Transverse colon (tissue), 4 donors: ENCODE data around the gene TCF3. TPM values are rescaled to one million over a fixed set of nuclear protein-coding genes. Genes with fewer than 3 reads are reported as not detected.
A peak's percentile ranks its signal among the peaks of the same experiment; 100 is the strongest.

Source experiments
- DNase-seq: peaks from one replicate; pipeline ENCODE4 v3.0.0-alpha.2; 2019
- H3K27ac ChIP-seq, 4 donors: fragments of 200-600 bp; sonication (generic); 2 replicates each; pipeline ENCODE4 v1.5.1; 2016 to 2018; ENCODE audit warnings: inconsistent platforms in 4 of 4
- H3K27me3 ChIP-seq: fragments of 200-600 bp; sonication (generic); 2 replicates; pipeline ENCODE4 v1.5.1; 2017; ENCODE audit warnings: inconsistent platforms
- H3K36me3 ChIP-seq, 4 donors: fragments of 200-600 bp; sonication (generic); 2 replicates each; pipeline ENCODE4 v1.5.1; 2017 to 2019; ENCODE audit warnings: inconsistent platforms in 4 of 4
- H3K4me1 ChIP-seq, 4 donors: fragments of 200-600 bp; sonication (generic); 2 replicates each; pipeline ENCODE4 v1.5.1; 2017 to 2020; ENCODE audit warnings: inconsistent platforms in 4 of 4
- H3K4me3 ChIP-seq, 4 donors: fragments of 200-600 bp; sonication (generic); 1 replicate in 1 of 4; 2 replicates in 3 of 4; pipeline versions ENCODE4 v1.5.1 to v1.6.1; 2017 to 2019; ENCODE audit warnings: inconsistent platforms in 4 of 4
- H3K9me3 ChIP-seq, 2 donors: fragments of 200-600 bp; sonication (generic); 2 replicates each; pipeline ENCODE4 v1.5.1; 2017 to 2019; ENCODE audit warnings: inconsistent platforms in 2 of 2
- EP300 ChIP-seq: sonication (generic); formaldehyde crosslinking; IDR thresholded peaks from one replicate; pipeline ENCODE4 v1.6.1; 2017; ENCODE audit warnings: antibody characterized with exemption, low read depth
- POLR2A ChIP-seq: fragments of 450-650 bp; IDR thresholded peaks from one replicate; pipeline ENCODE4 v1.6.1; 2016; ENCODE audit warnings: antibody characterized with exemption, mild to moderate bottlenecking, moderate library complexity
- POLR2AphosphoS5 ChIP-seq, 3 donors: sonication (generic); formaldehyde crosslinking; IDR thresholded peaks; one replicate each; pipeline ENCODE4 v1.6.1; 2016; ENCODE audit warnings: antibody characterized with exemption in 3 of 3
- WGBS, 2 donors: methylation state at CpG; one replicate each; pipeline ENCODE4 v1.1.5; 2018; ENCODE audit warnings: low coverage in 1 of 2; 5-methylcytosine and 5-hydroxymethylcytosine counted together
- in situ Hi-C, 4 donors: fragments of 200-750 bp; cut with MboI; loops; one replicate each; pipeline versions ENCODE4 v1.15.0 to v1.15.1; 2017; ENCODE audit warnings: low sequenced_read_pairs in 3 of 4, low pct_ligation_motif_present in 1 of 4, low pct_unique_long_range_greater_than_20kb in 1 of 4
- intact Hi-C: fragments of 100-400 bp; cut with DNase I; formaldehyde crosslinking; loops from one replicate; pipeline ENCODE4 v1.15.1; 2023; ENCODE audit warnings: low total_unique reads
- total RNA-seq, 4 donors: library from RNA; depleted of rRNA; stranded (reverse); fragments of >200 nt; gene quantifications; one replicate each; pipeline ENCODE4 v1.1.0, GENCODE V29; 2016
- TF ChIP-seq, protein P1 (sequence below), 5 experiments: fragments of 200-600 bp in 3 of 5; fragments of 450-650 bp in 2 of 5; sonication (generic) in 3 of 5; IDR thresholded peaks; 1 replicate in 2 of 5; 2 replicates in 3 of 5; pipeline ENCODE4 v1.5.1; 2016 to 2017; ENCODE audit warnings: antibody characterized with exemption in 5 of 5, inconsistent platforms in 3 of 5, mild to moderate bottlenecking in 2 of 5, moderate library complexity in 1 of 5

Gene TCF3
- total RNA-seq, 4 donors from 2014 or later: 55.9 to 160 (median 79.7) TPM

DNA sequence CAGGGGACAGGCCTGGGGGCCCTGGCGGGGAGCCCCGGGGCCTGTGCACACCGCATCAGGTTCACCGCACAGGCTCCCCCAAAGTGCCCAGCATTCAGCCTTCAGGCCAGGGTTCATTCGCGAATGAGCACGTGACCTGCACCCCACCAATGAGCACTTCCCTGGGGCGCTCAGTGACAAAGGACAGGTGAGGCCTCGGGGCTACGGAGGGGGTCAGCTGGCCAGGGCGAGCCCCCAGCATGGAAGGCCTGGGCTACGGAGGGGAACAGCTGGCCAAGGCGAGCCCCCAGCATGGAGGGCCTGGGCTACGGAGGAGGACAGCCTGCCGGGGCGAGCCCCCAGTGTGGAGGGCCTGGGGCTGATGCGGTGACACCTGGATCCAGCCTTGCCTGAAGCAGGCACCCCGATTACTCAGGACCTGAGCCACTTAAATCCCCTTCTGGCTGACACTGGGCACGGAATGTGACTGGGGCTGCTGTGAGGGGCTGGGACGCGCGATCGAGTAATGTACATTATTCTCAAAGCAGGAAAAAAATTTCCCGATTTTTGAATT, 23.1 kb downstream of the TCF3 start:
- WGBS, 2 donors: 94 to 100% methylated on average over 4 to 24 of the region's 24 CpGs
- Histone ChIP-seq H3K27ac (no peak overlapping the region), H3K4me1 (peaks cover 0 to 19% (median 17%) of the 10 kb centered on the region in 4 donors), H3K9me3 (no peaks in the 10 kb centered on the region), H3K4me3 (no peak overlapping the region), H3K36me3 (peaks cover 0 to 6% (median 0%) of the 10 kb centered on the region in 4 donors), H3K27me3 (no peaks in the 10 kb centered on the region)
- no peak for DNase-seq
- intact Hi-C loops: no loop called here
- no peak for TF ChIP-seq EP300
- TF ChIP-seq POLR2AphosphoS5 (IDR thresholded peaks at IDR 0.05): no peak
- no peak for TF ChIP-seq POLR2A
- TF ChIP-seq, protein P1, sequence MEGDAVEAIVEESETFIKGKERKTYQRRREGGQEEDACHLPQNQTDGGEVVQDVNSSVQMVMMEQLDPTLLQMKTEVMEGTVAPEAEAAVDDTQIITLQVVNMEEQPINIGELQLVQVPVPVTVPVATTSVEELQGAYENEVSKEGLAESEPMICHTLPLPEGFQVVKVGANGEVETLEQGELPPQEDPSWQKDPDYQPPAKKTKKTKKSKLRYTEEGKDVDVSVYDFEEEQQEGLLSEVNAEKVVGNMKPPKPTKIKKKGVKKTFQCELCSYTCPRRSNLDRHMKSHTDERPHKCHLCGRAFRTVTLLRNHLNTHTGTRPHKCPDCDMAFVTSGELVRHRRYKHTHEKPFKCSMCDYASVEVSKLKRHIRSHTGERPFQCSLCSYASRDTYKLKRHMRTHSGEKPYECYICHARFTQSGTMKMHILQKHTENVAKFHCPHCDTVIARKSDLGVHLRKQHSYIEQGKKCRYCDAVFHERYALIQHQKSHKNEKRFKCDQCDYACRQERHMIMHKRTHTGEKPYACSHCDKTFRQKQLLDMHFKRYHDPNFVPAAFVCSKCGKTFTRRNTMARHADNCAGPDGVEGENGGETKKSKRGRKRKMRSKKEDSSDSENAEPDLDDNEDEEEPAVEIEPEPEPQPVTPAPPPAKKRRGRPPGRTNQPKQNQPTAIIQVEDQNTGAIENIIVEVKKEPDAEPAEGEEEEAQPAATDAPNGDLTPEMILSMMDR (IDR thresholded peaks at IDR 0.05): no peak
- in situ Hi-C loops: no loop called here

DNA sequence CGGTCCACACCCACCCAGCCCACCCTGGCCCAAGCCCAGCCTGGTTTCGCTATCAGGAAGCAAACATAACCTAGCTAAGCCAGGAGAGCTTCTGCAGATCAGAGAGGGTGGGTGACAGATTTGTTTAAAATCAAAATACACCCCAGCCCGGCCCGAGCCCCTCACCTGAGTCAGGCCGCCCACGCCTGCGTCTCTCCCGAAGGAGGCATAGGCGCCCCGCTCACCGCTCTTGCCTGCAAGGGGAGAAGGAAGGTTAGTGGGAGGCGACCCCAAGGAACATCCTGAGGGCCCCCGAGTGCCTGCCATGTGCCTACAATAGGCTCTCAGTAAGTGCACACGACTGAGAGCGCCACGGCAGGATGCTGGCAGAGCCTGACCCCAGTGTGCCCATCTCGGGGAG, 25.2 kb downstream of the TCF3 start:
- peaks cover 0 to 2% (median 1%) of the 10 kb centered on the region in 4 donors for H3K4me1 ChIP-seq
- DNase-seq: no peak
- no peak for TF ChIP-seq POLR2A
- TF ChIP-seq EP300: no peak
- no peak for TF ChIP-seq POLR2AphosphoS5 (IDR thresholded peaks at IDR 0.05)
- TF ChIP-seq, protein P1 (IDR thresholded peaks at IDR 0.05): no peak
- intact Hi-C loops (no loop called here), in situ Hi-C loops (no loop called here)
- H3K36me3 ChIP-seq: peaks cover 0 to 6% (median 0%) of the 10 kb centered on the region in 4 donors
- no peak overlapping the region for H3K27ac ChIP-seq
- no peaks in the 10 kb centered on the region for H3K27me3 ChIP-seq
- WGBS, 2 donors: 93% methylated on average over 17 of the region's 17 CpGs; no CpG with 5 or more reads in 1 of the 2 donors
- no peaks in the 10 kb centered on the region for H3K9me3 ChIP-seq
- H3K4me3 ChIP-seq: no peak overlapping the region

DNA sequence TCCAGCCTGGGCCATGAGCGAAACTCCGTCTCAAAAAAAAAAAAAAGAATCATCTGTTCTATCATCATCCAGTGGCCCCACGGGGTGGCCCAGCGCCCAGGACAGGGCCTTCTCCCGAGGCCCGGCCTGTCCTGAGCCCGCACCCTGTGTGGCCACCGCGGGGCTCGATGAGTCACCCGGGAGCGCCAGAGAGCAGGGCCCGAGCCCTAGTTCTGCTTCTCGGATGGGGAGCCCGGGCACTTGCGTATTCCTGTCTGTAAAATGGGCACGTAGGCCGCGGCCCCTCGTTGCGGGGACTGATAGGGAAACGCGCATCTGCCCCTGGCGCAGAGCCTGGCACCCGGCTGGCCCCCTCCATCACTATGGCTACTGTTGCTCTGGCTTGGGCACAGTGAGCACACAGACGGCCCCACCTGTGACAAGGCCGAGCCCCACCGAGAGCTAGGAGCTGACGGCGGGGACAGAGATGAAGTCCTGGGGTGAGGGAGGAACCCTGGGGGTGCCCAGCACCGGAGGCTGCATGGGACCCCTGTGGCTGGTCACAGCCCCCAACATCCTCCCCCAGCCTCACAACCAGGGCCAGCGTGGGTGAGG, 25.9 kb downstream of the TCF3 start:
- no peak overlapping the region for H3K4me3 ChIP-seq
- no peaks in the 10 kb centered on the region for H3K9me3 ChIP-seq
- intact Hi-C loops (no loop called here), in situ Hi-C loops (no loop called here)
- DNase-seq: no peak
- H3K27me3 ChIP-seq: no peaks in the 10 kb centered on the region
- TF ChIP-seq EP300 (no peak), POLR2AphosphoS5 (IDR thresholded peaks at IDR 0.05) (no peak), POLR2A (no peak)
- TF ChIP-seq, protein P1 (IDR thresholded peaks at IDR 0.05): no peak
- WGBS, 2 donors: 89% methylated on average over 27 of the region's 32 CpGs; no CpG with 5 or more reads in 1 of the 2 donors
- H3K27ac ChIP-seq: no peak overlapping the region
- no peaks in the 10 kb centered on the region for H3K4me1 ChIP-seq
- peaks cover 0 to 6% (median 0%) of the 10 kb centered on the region in 4 donors for H3K36me3 ChIP-seq

DNA sequence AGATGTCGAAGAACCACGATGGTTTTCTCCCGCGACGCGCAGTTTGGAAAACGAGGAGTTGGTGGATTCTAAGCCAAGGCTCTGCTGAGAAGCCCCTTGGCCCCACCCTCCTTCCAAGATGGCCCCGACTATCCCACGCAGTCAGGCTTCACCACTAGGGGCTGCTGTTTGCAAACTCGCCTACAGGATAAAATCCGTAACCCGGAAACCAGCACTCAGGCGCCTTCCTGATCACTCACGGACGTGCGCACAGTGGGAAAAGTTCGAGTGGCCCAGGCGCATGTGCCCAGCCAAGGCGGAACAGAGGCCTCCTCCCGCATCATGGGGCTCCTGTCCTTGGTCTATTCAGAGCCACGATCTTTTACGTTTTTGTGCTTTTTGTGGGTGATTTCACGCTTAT, 28.0 kb downstream of the TCF3 start:
- Histone ChIP-seq H3K4me3 (no peak overlapping the region), H3K4me1 (no peaks in the 10 kb centered on the region), H3K36me3 (peaks cover 0 to 6% (median 0%) of the 10 kb centered on the region in 4 donors), H3K27ac (no peak overlapping the region), H3K27me3 (no peaks in the 10 kb centered on the region), H3K9me3 (no peaks in the 10 kb centered on the region)
- in situ Hi-C loops (no loop called here), intact Hi-C loops (no loop called here)
- WGBS, 2 donors: 72 to 74% methylated on average over 2 to 23 of the region's 23 CpGs
- DNase-seq: peak; percentile 48
- TF ChIP-seq, protein P1 (IDR thresholded peaks at IDR 0.05): peak; percentile 53 to 63 (median 61)
- no peak for TF ChIP-seq POLR2A
